Transverse colon (tissue), 4 donors: Measurements from ENCODE around the gene SNUPN.

ENCODE experiments used
- CTCF ChIP-seq, 5 experiments: fragments of 200-600 bp in 3 of 5; fragments of 450-650 bp in 2 of 5; sonication (generic) in 3 of 5; IDR thresholded peaks; 1 replicate in 2 of 5; 2 replicates in 3 of 5; pipeline ENCODE4 v1.5.1; 2016 to 2017; ENCODE audit warnings: antibody characterized with exemption in 5 of 5, inconsistent platforms in 3 of 5, mild to moderate bottlenecking in 2 of 5, moderate library complexity in 1 of 5
- EP300 ChIP-seq: sonication (generic); formaldehyde crosslinking; IDR thresholded peaks from one replicate; pipeline ENCODE4 v1.6.1; 2017; ENCODE audit warnings: antibody characterized with exemption, low read depth
- POLR2A ChIP-seq: fragments of 450-650 bp; IDR thresholded peaks from one replicate; pipeline ENCODE4 v1.6.1; 2016; ENCODE audit warnings: antibody characterized with exemption, mild to moderate bottlenecking, moderate library complexity
- POLR2AphosphoS5 ChIP-seq, 3 donors: sonication (generic); formaldehyde crosslinking; IDR thresholded peaks; one replicate each; pipeline ENCODE4 v1.6.1; 2016; ENCODE audit warnings: antibody characterized with exemption in 3 of 3

DNA sequence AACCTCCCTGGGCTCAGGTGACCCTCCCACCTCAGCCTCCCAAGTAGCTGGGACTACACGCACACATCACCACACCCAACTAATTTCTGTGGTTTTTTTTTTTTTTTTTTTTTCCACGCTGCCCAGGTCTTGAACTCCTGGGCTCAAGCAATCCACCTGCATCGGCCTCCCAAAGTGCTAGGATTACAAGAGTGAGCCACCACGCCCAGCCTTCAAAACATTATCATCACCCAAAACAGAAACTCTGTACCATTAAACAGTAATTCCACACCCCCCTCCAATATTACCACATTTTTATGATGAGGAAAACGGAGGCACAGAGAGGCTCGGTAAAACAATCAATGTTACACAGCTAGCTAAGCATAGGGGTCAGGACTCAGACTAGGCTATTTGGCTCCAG lies 10.5 kb upstream of the SNUPN start:
- TF ChIP-seq POLR2A (no peak), CTCF (IDR thresholded peaks at IDR 0.05) (no peak), POLR2AphosphoS5 (IDR thresholded peaks at IDR 0.05) (no peak), EP300 (no peak)
